ENCODE results near the gene AKAP7. TPM values are rescaled to one million over a fixed set of nuclear protein-coding genes. Genes with fewer than 3 reads are reported as not detected.

AKAP7 gene
- polyA plus RNA-seq, 2 of the 4 experiments (the other 2 are of a cell fraction): 2.5 to 3.7 TPM

DNA sequence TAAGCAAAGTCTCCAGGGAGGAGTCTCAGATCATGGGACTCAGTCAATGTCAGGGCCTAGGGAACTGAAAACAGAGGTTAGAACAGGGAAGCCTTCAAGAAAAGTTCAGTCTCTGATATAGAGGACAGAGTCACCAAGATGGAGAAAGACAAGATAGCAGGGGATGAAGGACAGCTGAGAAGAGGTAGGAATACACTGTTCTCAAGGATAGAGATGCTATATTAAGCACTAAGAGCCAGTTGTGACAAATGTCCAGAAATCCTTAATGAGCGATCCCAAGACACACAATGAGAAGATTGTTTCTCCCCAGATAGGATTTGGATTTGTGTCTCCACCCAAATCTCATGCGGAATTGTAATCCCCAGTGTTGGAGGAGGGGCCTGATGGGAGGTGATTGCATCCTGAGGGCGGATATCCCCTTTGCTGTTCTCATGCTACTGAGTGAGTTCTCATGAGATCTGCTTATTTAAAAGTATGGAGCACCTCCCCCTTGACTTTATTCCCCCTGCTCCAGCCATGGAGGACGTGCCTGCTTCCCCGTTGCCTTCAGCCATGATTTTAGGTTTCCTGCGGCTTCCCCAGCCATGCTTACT, 168.2 kb downstream of the AKAP7 start:
- CTCF ChIA-PET: no interaction called here
- H3K27ac ChIP-seq: no peak overlapping the region
- no peak overlapping the region for H3K4me2 ChIP-seq
- ATAC-seq (no peak), DNase-seq (ENCODE audit: low read depth in 1 of 2, low spot score in 1 of 2) (no peak), FAIRE-seq (no peak)
- POLR2A ChIA-PET: no interaction called here
- H3K4me1 ChIP-seq: no peaks in the 10 kb centered on the region
- H3K4me3 ChIP-seq: no peak overlapping the region
- WGBS (ENCODE audit: missing lambda C conversion rate): 55% methylated on average over 6 of the region's 6 CpGs
- TF ChIP-seq, protein P1, sequence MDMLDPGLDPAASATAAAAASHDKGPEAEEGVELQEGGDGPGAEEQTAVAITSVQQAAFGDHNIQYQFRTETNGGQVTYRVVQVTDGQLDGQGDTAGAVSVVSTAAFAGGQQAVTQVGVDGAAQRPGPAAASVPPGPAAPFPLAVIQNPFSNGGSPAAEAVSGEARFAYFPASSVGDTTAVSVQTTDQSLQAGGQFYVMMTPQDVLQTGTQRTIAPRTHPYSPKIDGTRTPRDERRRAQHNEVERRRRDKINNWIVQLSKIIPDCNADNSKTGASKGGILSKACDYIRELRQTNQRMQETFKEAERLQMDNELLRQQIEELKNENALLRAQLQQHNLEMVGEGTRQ (IDR thresholded peaks at IDR 0.05): no peak
- TF ChIP-seq JUN (IDR thresholded peaks at IDR 0.05): no peak
- TF ChIP-seq ZC3H11A (IDR thresholded peaks at IDR 0.05): no peak
- no peak for TF ChIP-seq GATA3 (IDR thresholded peaks at IDR 0.05; ENCODE audit: borderline replicate concordance)
- no peaks in the 10 kb centered on the region for H3K9me3 ChIP-seq

DNA sequence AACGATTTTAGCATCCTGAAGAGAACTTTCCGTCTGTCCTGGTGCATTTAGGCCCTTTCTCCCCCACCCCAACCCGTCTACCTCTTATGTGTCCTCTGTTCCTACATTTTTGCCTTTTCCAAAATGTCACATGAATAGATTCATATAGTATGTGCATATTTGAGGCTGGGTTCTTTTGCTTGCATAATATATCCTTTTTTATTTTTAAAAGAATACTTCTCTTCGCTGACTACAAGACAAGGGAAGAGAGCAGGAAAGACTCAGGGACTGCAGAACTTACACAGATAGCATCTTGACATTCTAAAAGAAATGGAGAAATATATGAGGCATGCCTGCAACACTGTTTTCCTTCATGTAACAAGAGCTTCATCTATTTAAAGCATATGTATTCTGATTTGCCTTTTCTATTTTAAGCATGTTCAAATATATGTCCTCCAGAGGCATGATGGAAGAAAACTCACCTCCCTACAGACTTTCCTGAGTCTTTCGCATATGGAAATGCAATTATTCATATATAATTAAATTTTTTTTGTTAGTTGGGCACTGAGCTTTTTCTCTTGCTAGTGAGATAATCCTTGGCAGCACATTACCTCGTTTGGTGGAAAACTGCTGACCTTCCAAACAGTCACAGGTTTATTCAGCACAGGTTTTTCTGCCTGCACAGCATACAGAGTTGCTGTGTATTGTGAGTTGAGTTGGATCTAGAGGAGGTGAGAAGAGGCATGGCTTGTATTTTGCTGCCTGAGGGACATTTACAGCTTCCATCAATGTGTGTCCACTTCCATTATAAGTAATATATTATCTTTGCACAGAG, 170.0 kb downstream of the AKAP7 start:
- ChIA-PET CTCF (interaction anchor here (0.7 kb wide), 1 partner anchor 559 kb away, joined by 3 read pairs; no protein-coding TSS in a partner anchor), POLR2A (no interaction called here)
- Histone ChIP-seq H3K4me1 (no peaks in the 10 kb centered on the region), H3K4me2 (no peak overlapping the region), H3K9me3 (no peaks in the 10 kb centered on the region), H3K27ac (no peak overlapping the region), H3K4me3 (no peak overlapping the region)
- ATAC-seq: no peak
- DNase-seq (ENCODE audit: low read depth in 1 of 2, low spot score in 1 of 2): no peak
- FAIRE-seq: no peak
- TF ChIP-seq HEYL (CRISPR knock-in tag; IDR thresholded peaks at IDR 0.05) (no peak), HOXB13 (CRISPR knock-in tag; IDR thresholded peaks at IDR 0.05; ENCODE audit: low read depth) (no peak), NFE2L2 (conservative IDR thresholded peaks at IDR 0.05; ENCODE audit: low read length) (no peak), CBX2 (IDR thresholded peaks at IDR 0.05; ENCODE audit: borderline replicate concordance, low read depth) (no peak), MYC (IDR thresholded peaks at IDR 0.05; ENCODE audit: borderline replicate concordance, low read length) (no peak), ESRRA (IDR thresholded peaks at IDR 0.05; ENCODE audit: borderline replicate concordance, low read length) (no peak), EP300 (IDR thresholded peaks at IDR 0.05) (no peak), CEBPB (IDR thresholded peaks at IDR 0.05) (no peak), EHF (CRISPR knock-in tag; IDR thresholded peaks at IDR 0.05) (no peak), NPAS2 (CRISPR knock-in tag; IDR thresholded peaks at IDR 0.05; ENCODE audit: borderline replicate concordance) (no peak), RCOR1 (IDR thresholded peaks at IDR 0.05; ENCODE audit: low read depth, low read length) (no peak), HOXA7 (CRISPR knock-in tag; IDR thresholded peaks at IDR 0.05) (no peak)
- TF ChIP-seq, protein P2, sequence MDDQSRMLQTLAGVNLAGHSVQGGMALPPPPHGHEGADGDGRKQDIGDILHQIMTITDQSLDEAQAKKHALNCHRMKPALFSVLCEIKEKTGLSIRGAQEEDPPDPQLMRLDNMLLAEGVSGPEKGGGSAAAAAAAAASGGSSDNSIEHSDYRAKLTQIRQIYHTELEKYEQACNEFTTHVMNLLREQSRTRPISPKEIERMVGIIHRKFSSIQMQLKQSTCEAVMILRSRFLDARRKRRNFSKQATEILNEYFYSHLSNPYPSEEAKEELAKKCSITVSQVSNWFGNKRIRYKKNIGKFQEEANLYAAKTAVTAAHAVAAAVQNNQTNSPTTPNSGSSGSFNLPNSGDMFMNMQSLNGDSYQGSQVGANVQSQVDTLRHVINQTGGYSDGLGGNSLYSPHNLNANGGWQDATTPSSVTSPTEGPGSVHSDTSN (IDR thresholded peaks at IDR 0.05): no peak
- WGBS (ENCODE audit: missing lambda C conversion rate): 41% methylated on average over 6 of the region's 6 CpGs

DNA sequence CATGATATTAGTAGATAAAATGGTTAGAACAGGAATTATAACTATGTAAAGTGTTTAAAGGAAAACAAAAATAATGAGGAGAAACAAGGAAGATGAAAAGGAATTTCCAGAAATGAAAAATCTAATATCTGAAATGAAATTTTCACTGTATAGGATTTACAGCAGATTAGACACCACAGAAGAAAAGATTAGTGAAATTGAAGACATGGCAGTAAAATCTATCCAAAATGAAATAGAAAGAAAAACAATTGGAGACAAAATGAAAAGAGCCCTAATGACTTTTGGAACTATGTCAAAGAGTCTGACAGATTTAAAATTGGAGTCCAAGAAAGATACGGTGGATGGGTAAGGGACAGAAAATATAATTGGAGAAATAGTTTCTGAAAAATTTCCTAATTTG, 174.2 kb downstream of the AKAP7 start:
- ATAC-seq (no peak), FAIRE-seq (no peak), DNase-seq (ENCODE audit: low read depth in 1 of 2, low spot score in 1 of 2) (no peak)
- no peak for TF ChIP-seq ZSCAN20 (CRISPR knock-in tag; IDR thresholded peaks at IDR 0.05)
- no peak for TF ChIP-seq ZC3H11A (IDR thresholded peaks at IDR 0.05)
- TF ChIP-seq KDM1A (IDR thresholded peaks at IDR 0.05; ENCODE audit: low read depth): no peak
- TF ChIP-seq CBX8 (IDR thresholded peaks at IDR 0.05): no peak
- TF ChIP-seq NR3C1 (IDR thresholded peaks at IDR 0.05): no peak
- TF ChIP-seq RNF2 (IDR thresholded peaks at IDR 0.05; ENCODE audit: borderline replicate concordance, low read depth): no peak
- TF ChIP-seq ESRRA (IDR thresholded peaks at IDR 0.05; ENCODE audit: borderline replicate concordance, low read length): no peak
- no peak for TF ChIP-seq TFCP2L1 (CRISPR knock-in tag; IDR thresholded peaks at IDR 0.05)
- TF ChIP-seq RAD21 (conservative IDR thresholded peaks at IDR 0.05 in 1 of 2, IDR thresholded peaks at IDR 0.05 in 1 of 2): no peak
- no peak for TF ChIP-seq POLR2A (IDR thresholded peaks at IDR 0.05; ENCODE audit: low read length)
- no peak for TF ChIP-seq JUN (IDR thresholded peaks at IDR 0.05)
- no peak for TF ChIP-seq RCOR1 (IDR thresholded peaks at IDR 0.05; ENCODE audit: low read depth, low read length)
- no peaks in the 10 kb centered on the region for H3K9me3 ChIP-seq
- H3K4me2 ChIP-seq: no peak overlapping the region
- H3K4me1 ChIP-seq: no peaks in the 10 kb centered on the region
- H3K4me3 ChIP-seq: no peak overlapping the region
- no peak overlapping the region for H3K27ac ChIP-seq
- ChIA-PET POLR2A (no interaction called here), CTCF (no interaction called here)
- WGBS (ENCODE audit: missing lambda C conversion rate): 95% methylated on average over 1 of the region's 1 CpG
